Measurements from ENCODE around the gene CRYBG1. TPM values are rescaled to one million over a fixed set of nuclear protein-coding genes. Genes with fewer than 3 reads are reported as not detected.

CRYBG1 gene
- total RNA-seq, 1 experiment from 2014 or later, result 19.9 TPM

- POLR2A ChIA-PET (ENCODE audit: unreplicated experiment), result interaction anchor here (0.6 kb wide), 1 partner anchor 544 kb away, joined by 5 read pairs; no protein-coding TSS in a partner anchor
- intact Hi-C loops (cut with micrococcal nuclease), result no loop called here
- no peak overlapping the region for H3K4me3 ChIP-seq (ENCODE audit: low read length)
- no peak overlapping the region for H2AFZ ChIP-seq (ENCODE audit: low read length)
- H3K27ac ChIP-seq (ENCODE audit: low read length), result peak overlapping the region; percentile 83
- no peaks in the 10 kb centered on the region for H3K27me3 ChIP-seq (ENCODE audit: low read length)
- no peak overlapping the region for H3K9ac ChIP-seq (ENCODE audit: low read length)
- H3K4me1 ChIP-seq (ENCODE audit: insufficient read depth, low read length), result peaks cover 43% of the 10 kb centered on the region
- TF ChIP-seq EZH2phosphoT487 (IDR thresholded peaks at IDR 0.05; ENCODE audit: borderline replicate concordance, low read length) (no peak), EZH2 (IDR thresholded peaks at IDR 0.05; ENCODE audit: low read length, unreplicated experiment) (no peak), CTCF (conservative IDR thresholded peaks at IDR 0.05; ENCODE audit: low read depth, low read length) (no peak)
- no TSS peak for BruUV-seq (replicated peaks)
- CTCF ChIA-PET, result no interaction called here
- H3K9me3 ChIP-seq (ENCODE audit: low read length), result no peaks in the 10 kb centered on the region
- no peaks in the 10 kb centered on the region for H3K36me3 ChIP-seq (ENCODE audit: low read depth, low read length)
- no peak for ATAC-seq
- H3K79me2 ChIP-seq (ENCODE audit: low read length), result no peaks in the 10 kb centered on the region
- H3K9me2 ChIP-seq (replicated peaks; ENCODE audit: low read length), result no peaks in the 10 kb centered on the region
- no peak for DNase-seq
- H3F3A ChIP-seq (ENCODE audit: low read length, unreplicated experiment), result no peaks in the 10 kb centered on the region
- no peaks in the 10 kb centered on the region for H4K20me1 ChIP-seq (ENCODE audit: low read length)
- no peak overlapping the region for H3K4me2 ChIP-seq (ENCODE audit: low read length)
These were observed 116.6 kb downstream of the CRYBG1 start for GRCh38 chr6:106477146-106477545.

DNA sequence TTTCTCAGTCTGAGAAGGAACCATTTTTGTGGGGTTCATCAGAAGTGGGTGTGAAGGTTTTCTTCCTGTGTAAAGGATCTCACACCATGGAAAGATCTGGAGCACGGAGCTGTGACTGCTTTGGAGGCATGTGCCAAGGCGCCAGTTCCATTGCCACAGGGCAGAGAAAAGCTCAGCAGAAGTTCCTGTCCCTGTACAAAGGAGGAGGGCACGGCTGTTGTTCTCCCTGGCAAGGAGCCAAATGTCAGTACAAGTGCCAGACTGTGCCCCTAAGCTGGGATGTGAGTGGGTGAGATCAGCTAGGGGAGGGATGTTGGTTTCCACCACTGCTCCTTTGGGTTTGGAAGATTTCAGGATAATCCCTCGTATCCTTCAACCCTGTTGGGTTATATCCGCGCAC, 117.3 kb downstream of the CRYBG1 start:
- H3K27ac ChIP-seq (ENCODE audit: low read length), result no peak overlapping the region
- no peaks in the 10 kb centered on the region for H4K20me1 ChIP-seq (ENCODE audit: low read length)
- no peaks in the 10 kb centered on the region for H3K79me2 ChIP-seq (ENCODE audit: low read length)
- H3K4me1 ChIP-seq (ENCODE audit: insufficient read depth, low read length), result peaks cover 43% of the 10 kb centered on the region
- ChIA-PET CTCF (no interaction called here), POLR2A (ENCODE audit: unreplicated experiment) (no interaction called here)
- no peaks in the 10 kb centered on the region for H3K9me2 ChIP-seq (replicated peaks; ENCODE audit: low read length)
- H3K36me3 ChIP-seq (ENCODE audit: low read depth, low read length), result no peaks in the 10 kb centered on the region
- no peaks in the 10 kb centered on the region for H3K27me3 ChIP-seq (ENCODE audit: low read length)
- H2AFZ ChIP-seq (ENCODE audit: low read length), result no peak overlapping the region
- H3K4me3 ChIP-seq (ENCODE audit: low read length), result no peak overlapping the region
- no peaks in the 10 kb centered on the region for H3F3A ChIP-seq (ENCODE audit: low read length, unreplicated experiment)
- no peak overlapping the region for H3K4me2 ChIP-seq (ENCODE audit: low read length)
- no peaks in the 10 kb centered on the region for H3K9me3 ChIP-seq (ENCODE audit: low read length)
- ATAC-seq, result no peak
- no peak for DNase-seq
- no TSS peak for BruUV-seq (replicated peaks)
- intact Hi-C loops (cut with micrococcal nuclease), result no loop called here
- no peak for TF ChIP-seq EZH2 (IDR thresholded peaks at IDR 0.05; ENCODE audit: low read length, unreplicated experiment)
- TF ChIP-seq EZH2phosphoT487 (IDR thresholded peaks at IDR 0.05; ENCODE audit: borderline replicate concordance, low read length), result no peak
- no peak for TF ChIP-seq CTCF (conservative IDR thresholded peaks at IDR 0.05; ENCODE audit: low read depth, low read length)
- no peak overlapping the region for H3K9ac ChIP-seq (ENCODE audit: low read length)

GRCh38 chr6:106486236-106486635, 125.7 kb downstream of the CRYBG1 start:
- Histone ChIP-seq H3K27ac (ENCODE audit: low read length) (no peak overlapping the region), H3K79me2 (ENCODE audit: low read length) (no peaks in the 10 kb centered on the region), H3F3A (ENCODE audit: low read length, unreplicated experiment) (no peaks in the 10 kb centered on the region), H3K36me3 (ENCODE audit: low read depth, low read length) (no peaks in the 10 kb centered on the region), H3K9me2 (replicated peaks; ENCODE audit: low read length) (no peaks in the 10 kb centered on the region), H3K4me2 (ENCODE audit: low read length) (no peak overlapping the region), H3K4me1 (ENCODE audit: insufficient read depth, low read length) (peaks cover 13% of the 10 kb centered on the region), H3K9me3 (ENCODE audit: low read length) (no peaks in the 10 kb centered on the region), H3K27me3 (ENCODE audit: low read length) (no peaks in the 10 kb centered on the region), H3K4me3 (ENCODE audit: low read length) (no peak overlapping the region), H4K20me1 (ENCODE audit: low read length) (no peaks in the 10 kb centered on the region), H2AFZ (ENCODE audit: low read length) (no peak overlapping the region), H3K9ac (ENCODE audit: low read length) (no peak overlapping the region)
- POLR2A ChIA-PET (ENCODE audit: unreplicated experiment), result no interaction called here
- BruUV-seq (replicated peaks), result no TSS peak
- no peak for ATAC-seq
- CTCF ChIA-PET, result no interaction called here
- intact Hi-C loops (cut with micrococcal nuclease), result no loop called here
- no peak for TF ChIP-seq EZH2phosphoT487 (IDR thresholded peaks at IDR 0.05; ENCODE audit: borderline replicate concordance, low read length)
- TF ChIP-seq EZH2 (IDR thresholded peaks at IDR 0.05; ENCODE audit: low read length, unreplicated experiment), result no peak
- DNase-seq, result no peak

Measured in PC-3 (cell line).